HepG2 (cell line): Measurements from ENCODE around the gene CDH22. TPM values are rescaled to one million over a fixed set of nuclear protein-coding genes. Genes with fewer than 3 reads are reported as not detected.
A peak's percentile ranks its signal among the peaks of the same experiment; 100 is the strongest.

Experiments
- ATAC-seq: fragments of 200-7000 bp; cut with Tn5 transposase; 3 replicates; pipeline ENCODE4 v1.9.1; 2020; ENCODE audit warnings: mild to moderate bottlenecking, moderate library complexity
- BruUV-seq: library from RNA; stranded (reverse); fragments of 400-500 nt; replicated peaks from 2 replicates; lab custom pipeline; 2021; lab: Mats Ljungman, UMichigan
- CTCF ChIA-PET: fragments of 300-600 bp; formaldehyde crosslinking; extraction: SDS; loops from one replicate; lab custom pipeline; 2021; ENCODE audit warnings: low total read pairs, inconsistent platforms, low intra/inter-chr PET ratio; lab: Yijun Ruan, JAX
- POLR2A ChIA-PET: fragments of 350-600 bp; sonication (Branson Sonifier 250); formaldehyde crosslinking; loops from one replicate; lab custom pipeline; 2020; ENCODE audit warnings: antibody characterized with exemption, inconsistent platforms; lab: Yijun Ruan, JAX
- DNase-seq: peaks from one replicate; pipeline ENCODE4 v3.0.0-alpha.2; 2015; ENCODE audit warnings: low spot score
- FAIRE-seq: peaks from 3 replicates; lab custom pipeline; 2011; peaks lifted over from hg19 to GRCh38; lab: Jason Lieb, UNC
- H2AFZ ChIP-seq: one replicate; pipeline ENCODE4 v1.6.1; 2011; ENCODE audit warnings: low read length, inconsistent platforms
- H3K27ac ChIP-seq: fragments of 300-600 bp; 3 replicates; pipeline ENCODE4 v1.8.0; 2011; ENCODE audit warnings: mixed run types, mild to moderate bottlenecking, mixed read lengths, low read length, inconsistent platforms; ENCODE audit not compliant: insufficient read depth; ENCODE audit errors: extremely low read length
- H3K27me3 ChIP-seq, 2 experiments: fragments of 200-600 bp in 1 of 2; 2 replicates in 1 of 2; 3 replicates in 1 of 2; pipeline versions ENCODE4 v1.6.0 to v1.8.0; 2011; ENCODE audit warnings: low read length in 2 of 2, mild to moderate bottlenecking in 2 of 2, moderate library complexity in 2 of 2, inconsistent platforms in 1 of 2; ENCODE audit not compliant: insufficient read depth in 2 of 2, control insufficient read depth in 1 of 2
- H3K36me3 ChIP-seq, 2 experiments: fragments of 200-600 bp in 1 of 2; replicated peaks in 1 of 2; 2 replicates in 1 of 2; 3 replicates in 1 of 2; pipeline versions ENCODE4 v1.5.1 to v1.8.0; 2011; ENCODE audit warnings: low read length in 2 of 2, inconsistent platforms in 1 of 2; ENCODE audit not compliant: insufficient read depth in 2 of 2, control insufficient read depth in 1 of 2
- H3K4me1 ChIP-seq: 2 replicates; pipeline ENCODE4 v1.5.1; 2012; ENCODE audit warnings: low read length, inconsistent platforms; ENCODE audit not compliant: insufficient read depth
- H3K4me2 ChIP-seq: 2 replicates; pipeline ENCODE4 v1.6.0; 2011; ENCODE audit warnings: low read depth, low read length, inconsistent platforms
- H3K4me3 ChIP-seq, 3 experiments: fragments of 200-600 bp in 1 of 3; sonication (generic), shearing (Covaris generic) in 1 of 3; replicated peaks in 1 of 3; 2 replicates each; pipeline ENCODE4 v1.5.1; 2011 to 2016; ENCODE audit warnings: low read length in 3 of 3, inconsistent platforms in 2 of 3, low read depth in 2 of 3, mild to moderate bottlenecking in 2 of 3, control low read depth in 1 of 3, mixed read lengths in 1 of 3; ENCODE audit not compliant: insufficient read depth in 1 of 3
- H3K79me2 ChIP-seq: one replicate; pipeline ENCODE4 v1.6.1; 2011; ENCODE audit warnings: low read length, inconsistent platforms; ENCODE audit not compliant: insufficient read depth
- H3K9ac ChIP-seq: 2 replicates; pipeline ENCODE4 v1.6.0; 2011; ENCODE audit warnings: mild to moderate bottlenecking, low read depth, low read length, inconsistent platforms; ENCODE audit not compliant: insufficient read depth
- H3K9me3 ChIP-seq: 2 replicates; pipeline ENCODE4 v1.5.1; 2012; ENCODE audit warnings: mild to moderate bottlenecking, low read length
- H4K20me1 ChIP-seq: 2 replicates; pipeline ENCODE4 v1.6.0; 2011; ENCODE audit warnings: inconsistent platforms, mild to moderate bottlenecking, low read length, moderate library complexity; ENCODE audit not compliant: insufficient read depth
- FOSL1 ChIP-seq: sonication (generic); formaldehyde crosslinking; IDR thresholded peaks from 2 replicates; pipeline ENCODE4 v1.9.0; 2021; ENCODE audit warnings: missing genetic modification reagents, borderline replicate concordance
- HNF4A ChIP-seq: sonication (generic); formaldehyde crosslinking; IDR thresholded peaks from 2 replicates; pipeline ENCODE4 v1.4.0; 2020; ENCODE audit warnings: missing genetic modification reagents
- HOXA7 ChIP-seq: sonication (generic); formaldehyde crosslinking; IDR thresholded peaks from 2 replicates; pipeline ENCODE4 v1.8.1; 2022; ENCODE audit warnings: mild to moderate bottlenecking, missing genetic modification reagents, moderate library complexity
- POLR2A ChIP-seq, 2 experiments: IDR thresholded peaks; 2 replicates each; pipeline ENCODE4 v1.6.1; 2011; ENCODE audit warnings: low read depth in 2 of 2, low read length in 2 of 2, mild to moderate bottlenecking in 1 of 2, moderate library complexity in 1 of 2; ENCODE audit not compliant: insufficient read depth in 1 of 2
- PPARG ChIP-seq: conservative IDR thresholded peaks from 2 replicates; pipeline ENCODE4 v1.6.1; 2016; ENCODE audit warnings: missing biosample characterization, missing genetic modification reagents
- ZNF383 ChIP-seq: sonication (generic); formaldehyde crosslinking; IDR thresholded peaks from 2 replicates; pipeline ENCODE4 v1.4.0; 2020; ENCODE audit warnings: missing genetic modification reagents, mild to moderate bottlenecking, borderline replicate concordance
- ZNF570 ChIP-seq: sonication (generic); formaldehyde crosslinking; IDR thresholded peaks from 2 replicates; pipeline ENCODE4 v1.4.0; 2020; ENCODE audit warnings: mild to moderate bottlenecking, missing genetic modification reagents, borderline replicate concordance
- WGBS: methylation state at CpG from one replicate; pipeline ENCODE4 v1.1.6; 2017; ENCODE audit warnings: low lambda C conversion rate; 5-methylcytosine and 5-hydroxymethylcytosine counted together
- in situ Hi-C: cut with HindIII; loops from 2 replicates; pipeline ENCODE4 v1.10.0; 2017; ENCODE audit warnings: low pct_unique_long_range_greater_than_20kb; ENCODE audit not compliant: extremely low pct_ligation_motif_present
- intact Hi-C: fragments of 100-400 bp; cut with micrococcal nuclease; formaldehyde crosslinking; loops from one replicate; pipeline ENCODE4 v1.10.0; 2022; ENCODE audit not compliant: unreplicated experiment
- polyA plus RNA-seq, 8 experiments: library from polyadenylated mRNA; depleted of rRNA in 3 of 8; stranded (reverse) in 7 of 8; unstranded in 1 of 8; fragments of >200 nt; fragmentation: Illumina TruSeq in 4 of 8; extraction: Trizol in 4 of 8; gene quantifications; 2 replicates each; pipeline versions ENCODE4 v1.2.1 to v1.2.3, GENCODE V29; 2011 to 2016; ENCODE audit warnings: low read depth in 4 of 8, missing spikeins in 1 of 8, mixed read lengths in 1 of 8; ENCODE audit not compliant: insufficient read depth in 1 of 8
- total RNA-seq, 5 experiments: library from RNA; depleted of rRNA; stranded (reverse); fragments of >200 nt; fragmentation: Illumina TruSeq; extraction: Trizol; gene quantifications; 2 replicates each; pipeline ENCODE4 v1.2.3, GENCODE V29; 2016; ENCODE audit warnings: low read depth in 1 of 5
- TF ChIP-seq, protein P1 (sequence below), 2 experiments: sonication (generic) in 1 of 2; formaldehyde crosslinking in 1 of 2; IDR thresholded peaks; 2 replicates each; pipeline versions ENCODE4 v1.4.0 to v1.6.1; 2016 to 2020; ENCODE audit warnings: borderline replicate concordance in 1 of 2, low read depth in 1 of 2, mild to moderate bottlenecking in 1 of 2, missing genetic modification reagents in 1 of 2

The CDH22 gene
- total and polyA plus RNA-seq, 2 of the 13 experiments (the other 11 are each of a cell fraction or from before 2014, with no cell fraction given) = not detected

DNA sequence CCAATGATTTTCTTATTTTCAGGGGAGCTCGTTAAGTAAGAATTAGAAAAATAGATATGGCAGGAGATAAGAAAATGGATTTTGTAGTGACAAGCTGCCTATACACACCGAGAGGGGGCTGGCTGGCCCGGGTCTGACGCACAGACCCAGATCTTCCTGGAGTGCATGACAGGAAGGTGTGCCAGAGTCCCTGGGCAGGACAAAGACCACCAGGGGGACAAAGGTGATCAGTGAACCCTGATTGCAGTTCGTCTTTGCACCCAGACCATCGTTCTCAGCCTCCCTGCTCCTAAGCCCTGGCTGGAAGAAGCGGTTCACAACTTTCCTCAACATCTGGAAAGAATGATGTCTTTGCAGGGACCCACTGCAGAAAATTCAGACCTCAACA, 24.3 kb downstream of the CDH22 start:
- whole genome bisulfite sequencing = 2% methylated on average over 7 of the region's 7 CpGs

More for the DNA sequence above, 24.3 kb downstream of the CDH22 start:
- intact Hi-C loops (no loop called here), in situ Hi-C loops (no loop called here)
- Histone ChIP-seq H3K79me2 (no peaks in the 10 kb centered on the region), H3K36me3 (no peaks in the 10 kb centered on the region), H3K4me3 (no peak overlapping the region), H3K4me1 (no peaks in the 10 kb centered on the region), H4K20me1 (no peaks in the 10 kb centered on the region), H3K27ac (no peak overlapping the region), H3K9me3 (no peaks in the 10 kb centered on the region), H3K9ac (no peak overlapping the region), H2AFZ (no peak overlapping the region), H3K27me3 (peaks cover 17 to 89% of the 10 kb centered on the region in 2 experiments; a peak in 4 of 5 replicates), H3K4me2 (no peak overlapping the region)
- DNase-seq (no peak), ATAC-seq (peak; percentile 56), FAIRE-seq (no peak)
- ChIA-PET POLR2A (no interaction called here), CTCF (no interaction called here)
- no TSS peak for BruUV-seq
- TF ChIP-seq, protein P1, sequence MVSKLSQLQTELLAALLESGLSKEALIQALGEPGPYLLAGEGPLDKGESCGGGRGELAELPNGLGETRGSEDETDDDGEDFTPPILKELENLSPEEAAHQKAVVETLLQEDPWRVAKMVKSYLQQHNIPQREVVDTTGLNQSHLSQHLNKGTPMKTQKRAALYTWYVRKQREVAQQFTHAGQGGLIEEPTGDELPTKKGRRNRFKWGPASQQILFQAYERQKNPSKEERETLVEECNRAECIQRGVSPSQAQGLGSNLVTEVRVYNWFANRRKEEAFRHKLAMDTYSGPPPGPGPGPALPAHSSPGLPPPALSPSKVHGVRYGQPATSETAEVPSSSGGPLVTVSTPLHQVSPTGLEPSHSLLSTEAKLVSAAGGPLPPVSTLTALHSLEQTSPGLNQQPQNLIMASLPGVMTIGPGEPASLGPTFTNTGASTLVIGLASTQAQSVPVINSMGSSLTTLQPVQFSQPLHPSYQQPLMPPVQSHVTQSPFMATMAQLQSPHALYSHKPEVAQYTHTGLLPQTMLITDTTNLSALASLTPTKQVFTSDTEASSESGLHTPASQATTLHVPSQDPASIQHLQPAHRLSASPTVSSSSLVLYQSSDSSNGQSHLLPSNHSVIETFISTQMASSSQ (IDR thresholded peaks at IDR 0.05; ENCODE audit: low read depth) = no peak
- TF ChIP-seq, protein P1 (CRISPR knock-in tag; IDR thresholded peaks at IDR 0.05; ENCODE audit: borderline replicate concordance) = no peak
- no peak for TF ChIP-seq POLR2A (IDR thresholded peaks at IDR 0.05; ENCODE audit: insufficient read depth in 1 of 2, low read depth in 2 of 2, low read length in 2 of 2)
- 0 out of 2 replicates have a peak, but pooled peaks have one; percentile 41 for TF ChIP-seq HOXA7 (CRISPR knock-in tag)
- no peak for TF ChIP-seq ZNF383 (CRISPR knock-in tag)
- no peak for TF ChIP-seq PPARG (CRISPR knock-in tag)
- peak; percentile 18; the same call in 1 of the 2 replicates for TF ChIP-seq HNF4A (CRISPR knock-in tag)
- no peak for TF ChIP-seq ZNF570 (CRISPR knock-in tag)
- TF ChIP-seq FOSL1 (CRISPR knock-in tag) = no peak
